IPS-NIHi7 (cell line): Measurements from ENCODE around the gene HTATSF1.

Experiments
- DNase-seq: peaks from one replicate; pipeline ENCODE4 v3.0.0; 2012; ENCODE audit warnings: mixed read lengths; ENCODE audit errors: extremely low spot score

HTATSF1 gene

GRCh38 chrX:136496186-136496763 lies 1.1 kb upstream of the HTATSF1 start:
- DNase-seq = no peak

DNA sequence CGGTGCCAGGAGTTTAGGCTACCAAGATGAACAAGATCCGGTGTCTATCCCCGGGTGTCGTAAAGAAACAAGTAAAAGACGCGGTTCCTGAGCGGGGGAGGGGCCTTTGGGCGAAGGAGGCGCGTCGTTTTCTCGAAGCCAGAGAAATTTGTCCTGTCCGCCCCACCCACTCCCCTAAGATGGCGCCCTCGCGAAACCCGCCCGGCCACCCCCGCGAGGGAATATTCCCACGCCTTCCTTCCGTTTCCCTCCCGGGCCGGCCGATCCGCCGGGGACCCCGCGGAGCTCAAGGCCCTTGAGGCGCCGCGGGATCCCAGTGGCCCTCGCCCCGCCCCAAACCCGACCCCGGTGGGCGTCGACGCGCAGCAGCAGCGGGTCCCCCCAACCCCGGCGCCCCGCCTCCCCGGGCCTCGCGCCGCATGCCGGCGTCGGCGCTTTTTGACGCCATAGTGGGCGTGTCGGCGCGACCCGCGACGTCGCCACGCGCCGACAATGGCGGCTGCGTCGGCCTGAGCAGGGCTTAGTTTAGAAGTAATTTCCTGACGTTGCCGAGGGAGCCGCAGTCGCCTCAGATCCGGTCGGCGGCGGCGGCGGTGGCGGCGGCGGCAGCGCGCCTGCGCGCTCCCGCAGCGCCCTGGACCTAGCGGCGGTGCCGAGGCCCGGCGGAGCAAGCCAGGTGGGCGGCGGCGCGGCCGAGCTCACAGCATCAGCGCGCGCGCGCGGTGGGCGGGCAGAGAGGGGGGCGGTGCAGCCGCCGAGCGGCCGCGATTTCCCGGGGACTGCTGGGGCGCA lies 432 bp upstream of the HTATSF1 start:
- DNase-seq = peak; percentile 70

- no peak for DNase-seq
Observed at GRCh38 chrX:136519069-136519468, 21.7 kb downstream of the HTATSF1 start.

DNA sequence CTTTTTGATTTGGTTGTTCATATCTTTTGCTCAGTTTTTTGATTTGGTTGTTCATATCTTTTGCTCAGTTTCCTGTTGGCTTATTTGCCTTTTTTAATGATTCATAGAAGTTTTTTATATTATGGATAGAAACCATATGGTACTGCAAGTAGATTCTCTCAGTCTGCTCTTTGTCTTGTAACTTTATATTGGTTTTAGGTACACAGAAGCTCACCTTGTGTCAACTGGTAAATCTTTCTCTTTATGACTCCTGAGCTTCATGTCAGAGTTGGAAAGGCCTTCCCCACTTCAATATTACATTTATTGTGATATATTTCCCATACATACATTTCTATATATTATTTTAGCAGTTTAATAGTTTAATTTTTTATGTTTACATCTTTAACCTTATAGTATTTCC lies 26.4 kb downstream of the HTATSF1 start:
- DNase-seq = no peak

GRCh38 chrX:136525738-136526606 lies 28.6 kb downstream of the HTATSF1 start:
- no peak for DNase-seq

GRCh38 chrX:136528645-136529315 lies 31.4 kb downstream of the HTATSF1 start:
- peak; percentile 61 for DNase-seq

- peak; percentile 29 for DNase-seq
Observed at GRCh38 chrX:136529795-136530194, 32.4 kb downstream of the HTATSF1 start.

DNA sequence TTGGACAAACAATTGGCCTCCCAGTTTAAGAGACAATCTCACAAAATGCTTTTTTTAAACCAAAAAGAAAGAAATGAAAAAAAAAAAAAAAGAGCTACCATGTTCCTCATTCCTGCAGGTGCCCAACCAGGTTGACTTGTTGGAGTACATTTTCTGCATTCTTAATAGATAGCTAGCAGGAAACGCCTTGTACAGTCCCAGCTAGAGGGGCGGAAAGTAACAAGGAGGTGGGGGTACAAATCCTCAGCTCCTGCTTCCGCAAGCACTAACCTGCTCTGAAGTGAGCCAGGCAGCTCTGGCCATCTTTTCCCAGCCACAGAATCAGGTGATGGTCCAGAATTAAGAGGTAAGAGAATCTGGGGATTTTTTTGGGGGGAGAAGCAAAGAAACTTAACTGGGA lies 34.6 kb downstream of the HTATSF1 start, which contains the start of gene VGLL1:
TSS of gene VGLL1 (plus strand) at position 265 of the 400 bp plus-strand sequence. CDS start 3,806 bp downstream, outside the sequence.
- no peak for DNase-seq

GRCh38 chrX:136534131-136534530 lies 36.7 kb downstream of the HTATSF1 start:
- no peak for DNase-seq

DNA sequence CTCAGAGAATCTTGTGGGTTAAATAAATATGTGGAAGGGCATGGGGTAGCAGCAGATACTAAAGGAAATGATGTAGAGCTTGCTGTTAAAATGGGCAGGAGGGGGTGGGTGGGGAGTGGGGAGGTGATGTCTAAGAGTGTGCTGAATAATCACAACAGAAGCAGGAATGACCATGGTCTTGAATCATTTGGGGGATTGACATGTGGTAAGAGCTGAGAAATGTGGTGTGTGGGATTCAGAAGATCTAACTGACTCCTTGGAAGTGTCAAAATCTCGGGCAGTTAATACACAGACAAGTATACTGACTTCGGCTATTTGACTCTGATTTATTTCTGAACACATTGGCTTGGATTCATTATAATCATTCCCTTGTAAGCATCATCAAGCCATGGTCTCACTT lies 41.4 kb downstream of the HTATSF1 start:
- DNase-seq = no peak

GRCh38 chrX:136540226-136540625 lies 42.8 kb downstream of the HTATSF1 start:
- DNase-seq = no peak

DNA sequence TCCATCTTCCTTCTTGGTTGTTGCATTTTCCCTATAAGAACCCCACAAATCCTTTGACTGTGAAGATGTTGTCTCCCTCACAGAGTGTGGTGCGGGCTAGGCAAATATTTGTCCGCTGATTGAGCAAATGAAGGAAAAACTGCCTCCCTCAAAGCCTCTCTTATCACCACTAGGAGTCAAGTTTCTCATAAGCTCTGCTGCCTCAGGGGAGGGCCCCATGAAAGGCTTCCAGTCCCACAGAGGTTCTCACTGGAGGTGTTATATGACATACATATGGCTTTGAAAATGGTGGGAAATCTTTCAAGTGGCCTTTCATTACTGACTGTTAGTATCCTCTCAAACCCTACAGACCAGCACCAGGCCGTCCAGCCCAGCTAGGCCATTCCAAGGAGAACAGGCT lies 43.9 kb downstream of the HTATSF1 start:
- DNase-seq = no peak

- DNase-seq = no peak
Observed at GRCh38 chrX:136542281-136542680, 44.9 kb downstream of the HTATSF1 start.

GRCh38 chrX:136546371-136546781 lies 49.0 kb downstream of the HTATSF1 start:
- DNase-seq = no peak

DNA sequence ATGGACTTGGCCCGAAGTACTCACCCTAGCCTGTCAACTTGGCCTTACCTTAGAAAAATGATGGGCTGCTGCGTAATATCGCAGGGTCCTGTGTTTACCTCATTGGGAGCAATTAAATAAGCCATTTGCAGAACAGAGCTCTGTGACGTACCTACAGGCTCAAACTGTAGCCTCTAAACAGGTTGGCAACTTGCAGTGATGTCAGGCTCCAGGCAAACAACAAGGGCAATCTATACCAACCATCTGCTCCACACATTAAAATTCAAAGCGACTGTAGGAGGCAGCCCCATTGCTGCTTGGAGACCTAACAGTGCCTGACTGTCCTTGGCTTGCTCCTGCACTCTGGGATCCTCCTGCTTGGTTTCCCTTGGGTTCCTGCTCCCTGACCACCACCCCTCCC lies 51.8 kb downstream of the HTATSF1 start:
- DNase-seq = no peak

- DNase-seq = no peak
Observed at GRCh38 chrX:136551410-136551809, 54.0 kb downstream of the HTATSF1 start.

DNA sequence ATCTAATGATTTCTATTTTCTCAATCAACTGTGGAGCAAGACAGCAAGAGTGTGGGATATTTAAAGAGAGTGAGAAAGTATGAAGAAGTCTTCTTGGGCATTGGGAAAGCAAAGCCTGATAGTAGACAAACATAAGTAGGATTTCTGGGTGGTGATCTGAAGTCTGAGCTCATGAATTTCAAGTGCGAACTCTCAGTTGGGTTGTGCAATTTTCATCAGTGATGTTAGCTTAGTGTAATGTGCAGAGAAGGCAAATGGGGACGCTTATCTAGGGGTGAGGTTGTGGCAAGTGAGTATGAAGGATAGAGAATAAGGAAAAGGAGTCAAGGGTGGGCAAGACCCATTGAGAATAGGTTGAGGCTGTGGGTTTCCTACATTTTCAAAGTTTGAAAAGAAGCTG lies 58.3 kb downstream of the HTATSF1 start:
- no peak for DNase-seq
